Measurements from ENCODE around the gene CACUL1.

GRCh38 chr10:118669020-118669791 lies 85.6 kb downstream of the CACUL1 start:
- TF ChIP-seq CTCF (IDR thresholded peaks at IDR 0.05 in 8 of 11, conservative IDR thresholded peaks at IDR 0.05 in 3 of 11) (no peak), POLR2A (IDR thresholded peaks at IDR 0.05) (no peak)
